BLaER1 (cell line): Measurements from ENCODE around the gene F7.
"Not testable (repeated sequence)": the region's sequence is repeated elsewhere in the genome, so short reads cannot be mapped to it uniquely, and the experiment has no call there.

ENCODE experiments used
- H3K27ac ChIP-seq: shearing (Covaris generic); formaldehyde crosslinking; 2 replicates; pipeline ENCODE4 v1.8.1; 2022
- H3K27me3 ChIP-seq: shearing (Covaris generic); formaldehyde crosslinking; 2 replicates; pipeline ENCODE4 v1.8.1; 2022
- H3K36me3 ChIP-seq: shearing (Covaris generic); formaldehyde crosslinking; 2 replicates; pipeline ENCODE4 v1.8.1; 2022
- H3K4me1 ChIP-seq: shearing (Covaris generic); formaldehyde crosslinking; 2 replicates; pipeline ENCODE4 v1.8.1; 2022
- H3K4me2 ChIP-seq: shearing (Covaris generic); formaldehyde crosslinking; 2 replicates; pipeline ENCODE4 v1.8.1; 2022
- H3K4me3 ChIP-seq: shearing (Covaris generic); formaldehyde crosslinking; 2 replicates; pipeline ENCODE4 v1.8.1; 2022
- H3K9ac ChIP-seq: shearing (Covaris generic); formaldehyde crosslinking; 2 replicates; pipeline ENCODE4 v1.8.1; 2022
- H3K9me3 ChIP-seq: shearing (Covaris generic); formaldehyde crosslinking; 2 replicates; pipeline ENCODE4 v1.8.1; 2022
- H4K20me1 ChIP-seq: shearing (Covaris generic); formaldehyde crosslinking; 2 replicates; pipeline ENCODE4 v1.8.1; 2022
- Cebpa-rat ChIP-seq: shearing (Covaris generic); IDR thresholded peaks from 2 replicates; pipeline ENCODE4 v1.8.1; 2022

F7 gene

GRCh38 chr13:113105032-113105920 lies at the start of gene F7:
F7 (plus strand) TSS chr13:113105791; CDS start chr13:113105842, 51 bp downstream.
- Histone ChIP-seq H3K27ac (0 out of 2 replicates have a peak within 1 kb of the TSS, but pooled peaks have one; percentile 9), H3K4me1 (peaks cover 17% of the 10 kb centered on the region), H4K20me1 (no peaks in the 10 kb centered on the region), H3K4me3 (no peak within 1 kb of the TSS), H3K4me2 (peak within 1 kb of the TSS; percentile 32), H3K36me3 (no peaks in the 10 kb centered on the region), H3K9ac (no peak within 1 kb of the TSS), H3K9me3 (peaks cover 14% of the 10 kb centered on the region), H3K27me3 (no peaks in the 10 kb centered on the region)
- no peak for TF ChIP-seq Cebpa-rat

DNA sequence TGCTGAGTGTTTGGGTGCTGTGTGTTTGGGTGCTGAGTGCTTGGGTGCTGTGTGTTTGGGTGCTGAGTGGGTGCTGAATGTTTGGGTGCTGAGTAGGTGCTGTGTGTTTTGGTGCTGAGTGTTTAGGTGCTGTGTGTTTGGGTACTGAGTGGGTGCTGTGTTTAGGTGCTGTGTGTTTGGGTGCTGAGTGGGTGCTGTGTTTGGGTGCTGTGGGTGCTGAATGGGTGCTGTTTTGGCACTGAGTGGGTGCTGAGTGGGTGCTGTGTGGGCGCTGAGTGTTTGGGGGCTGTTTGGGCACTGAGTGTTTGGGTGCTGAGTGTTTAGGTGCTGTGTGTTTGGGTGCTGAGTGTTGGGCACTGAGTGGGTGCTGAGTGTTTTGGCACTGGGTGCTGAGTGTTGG lies 48.5 kb upstream of the F7 start:
- Histone ChIP-seq H3K4me2 (no peak overlapping the region), H3K27ac (no peak overlapping the region), H3K9me3 (peaks cover 24% of the 10 kb centered on the region), H4K20me1 (no peaks in the 10 kb centered on the region), H3K4me1 (no peaks in the 10 kb centered on the region), H3K36me3 (no peaks in the 10 kb centered on the region), H3K27me3 (no peaks in the 10 kb centered on the region), H3K4me3 (no peak overlapping the region), H3K9ac (no peak overlapping the region)
- TF ChIP-seq Cebpa-rat, result no peak

GRCh38 chr13:113057559-113057958 lies 48.0 kb upstream of the F7 start:
- not testable (repeated sequence) for H3K4me2 ChIP-seq, H3K27me3 ChIP-seq, H3K9ac ChIP-seq, H3K27ac ChIP-seq, H4K20me1 ChIP-seq, H3K36me3 ChIP-seq, H3K4me1 ChIP-seq, H3K4me3 ChIP-seq
- H3K9me3 ChIP-seq, result peaks cover 24% of the 10 kb centered on the region

DNA sequence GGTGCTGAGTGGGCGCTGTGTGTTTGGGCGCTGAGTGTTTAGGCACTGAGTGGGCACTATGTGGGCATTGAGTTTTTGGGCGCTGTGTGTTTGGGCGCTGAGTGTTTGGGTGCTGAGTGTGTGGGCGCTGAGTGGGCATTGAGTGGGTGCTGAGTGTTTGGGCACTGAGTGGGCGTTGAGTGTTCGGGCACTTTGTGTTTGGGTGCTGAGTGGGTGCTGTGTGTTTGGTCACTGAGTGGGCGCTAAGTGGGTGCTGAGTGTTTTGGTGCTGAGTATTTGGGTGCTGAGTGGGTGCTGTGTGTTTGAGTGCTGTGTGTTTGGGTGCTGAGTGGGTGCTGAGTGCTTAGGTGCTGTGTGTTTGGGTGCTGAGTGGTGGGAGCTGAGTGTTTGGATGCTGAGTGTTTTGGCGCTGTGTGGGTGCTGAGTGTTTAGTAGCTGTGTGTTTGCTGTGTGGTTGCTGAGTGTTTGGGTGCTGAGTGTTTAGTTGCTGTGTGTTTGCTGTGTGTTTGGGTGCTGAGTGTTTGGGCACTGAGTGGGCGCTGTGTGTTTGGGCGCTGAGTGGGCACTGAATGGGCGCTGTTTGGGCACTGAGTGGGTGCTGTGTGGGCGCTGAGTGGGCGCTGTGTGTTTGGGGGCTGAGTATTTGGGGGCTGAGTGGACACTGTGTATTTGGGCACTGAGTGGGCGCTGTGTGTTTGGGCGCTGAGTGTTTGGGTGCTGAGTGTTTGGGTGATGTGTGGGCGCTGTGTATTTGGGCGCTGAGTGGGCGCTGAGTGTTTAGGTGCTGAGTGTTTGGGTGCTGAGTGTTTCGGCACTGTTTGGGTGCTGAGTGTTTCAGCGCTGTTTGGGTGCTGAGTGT lies 47.2 kb upstream of the F7 start:
- no peak for TF ChIP-seq Cebpa-rat
- no peak overlapping the region for H3K4me2 ChIP-seq
- H3K4me3 ChIP-seq, result no peak overlapping the region
- H3K9me3 ChIP-seq, result peaks cover 24% of the 10 kb centered on the region
- H3K36me3 ChIP-seq, result no peaks in the 10 kb centered on the region
- no peak overlapping the region for H3K9ac ChIP-seq
- no peaks in the 10 kb centered on the region for H4K20me1 ChIP-seq
- no peaks in the 10 kb centered on the region for H3K4me1 ChIP-seq
- H3K27me3 ChIP-seq, result no peaks in the 10 kb centered on the region
- no peak overlapping the region for H3K27ac ChIP-seq

DNA sequence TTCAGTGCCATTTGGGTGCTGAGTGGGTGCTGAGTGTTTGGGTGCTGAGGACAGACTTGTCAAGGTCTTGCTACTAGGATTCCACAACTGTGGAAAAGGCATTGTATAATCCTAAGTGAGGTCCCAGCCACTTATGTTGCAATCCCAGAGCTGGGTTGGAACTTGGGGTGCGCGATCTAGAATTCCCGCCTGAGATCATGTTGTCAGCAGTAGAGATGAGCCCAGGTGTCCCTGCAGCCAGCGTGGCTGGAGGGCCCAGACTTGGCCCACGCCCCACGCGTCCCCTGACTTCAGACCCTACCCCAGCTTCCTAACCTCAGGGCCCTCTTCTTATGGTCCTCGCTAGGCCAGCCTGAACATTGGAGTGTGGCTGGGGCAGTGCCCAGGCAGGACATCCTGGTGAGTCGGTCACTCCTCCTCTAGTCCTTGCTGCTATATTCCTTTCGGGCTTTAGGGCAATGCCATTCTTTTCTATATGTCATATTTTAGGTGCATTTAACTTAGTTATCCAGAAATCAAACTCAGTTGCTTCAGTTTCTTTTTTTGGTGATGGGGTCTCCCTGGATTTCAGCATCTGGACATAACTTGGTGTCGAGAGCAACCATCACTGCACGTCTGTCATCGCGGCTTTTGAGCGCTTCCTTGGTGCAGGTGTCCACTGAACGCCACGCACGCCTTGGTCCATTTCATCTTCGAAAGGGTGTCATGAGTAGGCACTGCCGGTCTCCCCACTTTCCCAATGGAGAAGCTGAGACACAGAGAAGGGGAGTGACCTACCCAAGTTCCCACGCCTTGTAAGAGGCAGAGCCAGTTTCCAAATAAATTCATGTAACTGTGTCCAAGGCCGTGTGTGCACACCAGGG lies 46.4 kb upstream of the F7 start:
- Histone ChIP-seq H3K4me3 (no peak overlapping the region), H4K20me1 (no peaks in the 10 kb centered on the region), H3K27ac (no peak overlapping the region), H3K36me3 (no peaks in the 10 kb centered on the region), H3K9ac (no peak overlapping the region), H3K9me3 (peaks cover 24% of the 10 kb centered on the region), H3K4me1 (no peaks in the 10 kb centered on the region), H3K4me2 (no peak overlapping the region), H3K27me3 (no peaks in the 10 kb centered on the region)
- no peak for TF ChIP-seq Cebpa-rat

- no peak overlapping the region for H3K4me3 ChIP-seq
- no peak overlapping the region for H3K4me2 ChIP-seq
- no peaks in the 10 kb centered on the region for H3K27me3 ChIP-seq
- no peaks in the 10 kb centered on the region for H3K36me3 ChIP-seq
- no peaks in the 10 kb centered on the region for H3K4me1 ChIP-seq
- no peak overlapping the region for H3K27ac ChIP-seq
- no peaks in the 10 kb centered on the region for H4K20me1 ChIP-seq
- no peak overlapping the region for H3K9ac ChIP-seq
- H3K9me3 ChIP-seq, result peaks cover 24% of the 10 kb centered on the region
- no peak for TF ChIP-seq Cebpa-rat
Measured at GRCh38 chr13:113059891-113060290, 45.7 kb upstream of the F7 start.

DNA sequence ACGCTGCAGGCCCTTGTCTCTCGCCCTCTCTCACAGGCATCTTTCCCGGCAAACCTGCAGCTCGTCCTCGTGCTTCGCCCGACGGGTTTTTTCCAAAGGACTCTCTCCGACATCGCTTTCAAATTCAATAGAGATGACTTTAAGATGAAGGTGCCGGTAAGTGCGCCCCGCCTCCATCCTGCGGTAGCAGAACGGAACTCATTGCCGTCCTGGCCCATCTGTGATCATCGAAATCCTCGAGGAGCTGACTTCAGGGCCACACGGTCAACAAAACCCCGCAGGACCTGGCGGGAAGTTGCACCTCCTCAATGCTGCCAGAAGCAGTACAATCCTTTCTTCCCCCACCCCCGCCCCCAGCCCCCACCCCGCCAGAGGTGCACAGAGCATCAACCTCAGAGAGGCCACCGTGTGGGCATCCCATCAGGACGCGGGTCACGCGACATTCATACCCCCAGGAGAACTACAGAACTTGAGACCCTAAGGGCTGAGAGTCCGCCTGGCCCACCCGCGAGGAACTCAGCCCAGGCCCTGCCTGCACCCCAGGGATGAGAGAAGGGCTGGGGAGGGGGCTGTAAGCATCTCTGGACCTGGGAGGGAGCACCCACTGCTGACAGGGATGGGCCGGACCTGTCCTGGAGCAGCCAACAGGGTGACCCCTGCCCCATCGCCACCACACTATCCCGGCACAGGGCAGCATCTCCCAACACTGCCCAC lies 44.9 kb upstream of the F7 start:
- Histone ChIP-seq H3K27me3 (no peaks in the 10 kb centered on the region), H3K4me2 (no peak overlapping the region), H3K4me1 (no peaks in the 10 kb centered on the region), H3K9ac (no peak overlapping the region), H3K9me3 (peaks cover 24% of the 10 kb centered on the region), H4K20me1 (no peaks in the 10 kb centered on the region), H3K27ac (no peak overlapping the region), H3K36me3 (no peaks in the 10 kb centered on the region), H3K4me3 (no peak overlapping the region)
- no peak for TF ChIP-seq Cebpa-rat

GRCh38 chr13:113061271-113061625 lies 44.3 kb upstream of the F7 start:
- TF ChIP-seq Cebpa-rat, result no peak
- Histone ChIP-seq H3K4me2 (no peak overlapping the region), H3K4me3 (no peak overlapping the region), H3K27ac (no peak overlapping the region), H3K4me1 (no peaks in the 10 kb centered on the region), H3K9ac (no peak overlapping the region), H4K20me1 (no peaks in the 10 kb centered on the region), H3K36me3 (no peaks in the 10 kb centered on the region), H3K9me3 (peaks cover 24% of the 10 kb centered on the region), H3K27me3 (no peaks in the 10 kb centered on the region)

- H4K20me1 ChIP-seq, result no peaks in the 10 kb centered on the region
- no peak for TF ChIP-seq Cebpa-rat
Measured at GRCh38 chr13:113061796-113062425, 43.7 kb upstream of the F7 start.

More at GRCh38 chr13:113061796-113062425, 43.7 kb upstream of the F7 start:
- Histone ChIP-seq H3K36me3 (no peaks in the 10 kb centered on the region), H3K27me3 (no peaks in the 10 kb centered on the region), H3K4me3 (no peak overlapping the region), H3K4me2 (no peak overlapping the region), H3K4me1 (no peaks in the 10 kb centered on the region), H3K27ac (no peak overlapping the region), H3K9ac (no peak overlapping the region), H3K9me3 (peaks cover 18% of the 10 kb centered on the region)
